Measurements from ENCODE around the gene HES2. TPM values are rescaled to one million over a fixed set of nuclear protein-coding genes. Genes with fewer than 3 reads are reported as not detected.
"Not testable (repeated sequence)": the region's sequence is repeated elsewhere in the genome, so short reads cannot be mapped to it uniquely, and the experiment has no call there.

The HES2 gene
- polyA plus RNA-seq, 3 donors = 0.17 to 0.89 (median 0.33) TPM

DNA sequence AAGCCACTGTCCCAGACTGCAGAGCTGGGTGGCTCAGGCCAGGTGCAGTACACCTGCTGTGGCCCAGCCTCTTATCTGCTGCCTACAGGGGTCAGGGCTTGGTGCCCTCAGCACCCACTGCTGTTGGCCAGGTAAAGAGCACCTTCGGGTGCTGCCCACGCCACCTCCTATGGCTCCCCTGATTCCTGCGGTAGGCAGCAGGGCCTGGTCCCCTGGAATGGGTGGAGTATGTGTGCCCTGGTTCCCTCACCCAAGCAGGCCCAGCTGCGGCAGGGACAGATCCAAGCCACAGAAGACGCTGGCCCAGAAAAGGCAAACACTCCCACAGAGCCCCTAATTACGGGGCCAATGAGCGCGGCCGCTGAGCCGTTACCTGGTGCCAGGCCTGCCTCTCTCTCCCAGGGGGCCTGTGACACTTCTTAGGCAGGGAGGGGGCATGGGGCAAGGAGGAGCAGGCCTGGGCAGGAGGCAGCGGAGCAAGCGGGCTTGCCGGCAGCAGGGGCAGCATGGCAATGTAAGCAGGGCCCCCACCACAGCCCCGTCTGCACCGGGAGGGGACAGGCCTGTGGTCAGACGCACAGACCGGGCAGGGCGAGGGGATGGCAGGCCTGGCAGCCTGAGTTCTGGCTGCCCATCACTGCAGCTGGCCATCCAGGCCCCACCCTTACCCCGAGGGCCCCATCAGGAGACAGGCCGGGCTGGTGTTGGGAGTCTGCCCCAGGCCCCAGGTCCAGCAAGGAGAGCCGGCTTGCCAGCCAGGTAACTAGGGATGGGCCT is 23.8 kb upstream of the HES2 start:
- no peak for DNase-seq (ENCODE audit: extremely low read depth in 1 of 11, low read depth in 9 of 11, low spot score in 4 of 11)

GRCh38 chr1:6441586-6441985 is 21.9 kb upstream of the HES2 start:
- DNase-seq (ENCODE audit: extremely low read depth in 1 of 11, low read depth in 9 of 11, low spot score in 4 of 11) = no peak

DNA sequence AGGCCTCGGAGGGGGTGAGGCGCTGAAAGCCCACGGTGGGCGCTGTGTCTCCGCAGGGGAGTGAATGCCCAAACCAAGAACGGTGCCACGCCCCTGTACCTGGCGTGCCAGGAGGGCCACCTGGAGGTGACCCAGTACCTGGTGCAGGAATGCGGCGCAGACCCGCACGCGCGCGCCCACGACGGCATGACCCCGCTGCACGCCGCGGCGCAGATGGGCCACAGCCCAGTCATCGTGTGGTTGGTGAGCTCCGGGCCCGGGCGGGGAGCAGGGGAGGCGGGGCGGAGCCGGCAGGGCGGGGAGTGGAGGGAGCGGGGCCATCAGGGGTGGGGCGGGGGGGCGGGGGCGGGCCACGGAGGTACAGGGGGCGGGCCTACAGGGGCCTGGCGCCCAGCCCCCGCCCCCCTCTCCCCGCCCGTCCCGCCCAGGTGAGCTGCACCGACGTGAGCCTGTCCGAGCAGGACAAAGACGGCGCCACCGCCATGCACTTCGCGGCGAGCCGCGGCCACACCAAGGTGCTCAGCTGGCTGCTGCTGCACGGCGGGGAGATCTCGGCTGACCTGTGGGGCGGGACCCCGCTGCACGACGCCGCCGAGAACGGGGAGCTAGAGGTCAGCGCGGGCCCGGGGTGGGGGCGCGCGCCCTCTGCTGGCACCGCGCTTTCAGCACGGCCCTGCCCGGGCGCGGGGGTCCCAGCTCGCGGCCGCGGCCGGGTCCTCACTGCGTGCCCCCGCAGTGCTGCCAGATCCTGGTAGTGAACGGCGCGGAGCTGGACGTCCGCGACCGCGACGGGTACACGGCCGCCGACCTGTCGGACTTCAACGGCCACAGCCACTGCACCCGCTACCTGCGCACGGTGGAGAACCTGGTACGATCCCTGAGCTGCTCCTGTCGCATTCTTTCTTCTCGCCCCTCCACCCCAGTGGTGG is 20.7 kb upstream of the HES2 start:
- no peak for DNase-seq (ENCODE audit: extremely low read depth in 1 of 11, low read depth in 9 of 11, low spot score in 4 of 11)

DNA sequence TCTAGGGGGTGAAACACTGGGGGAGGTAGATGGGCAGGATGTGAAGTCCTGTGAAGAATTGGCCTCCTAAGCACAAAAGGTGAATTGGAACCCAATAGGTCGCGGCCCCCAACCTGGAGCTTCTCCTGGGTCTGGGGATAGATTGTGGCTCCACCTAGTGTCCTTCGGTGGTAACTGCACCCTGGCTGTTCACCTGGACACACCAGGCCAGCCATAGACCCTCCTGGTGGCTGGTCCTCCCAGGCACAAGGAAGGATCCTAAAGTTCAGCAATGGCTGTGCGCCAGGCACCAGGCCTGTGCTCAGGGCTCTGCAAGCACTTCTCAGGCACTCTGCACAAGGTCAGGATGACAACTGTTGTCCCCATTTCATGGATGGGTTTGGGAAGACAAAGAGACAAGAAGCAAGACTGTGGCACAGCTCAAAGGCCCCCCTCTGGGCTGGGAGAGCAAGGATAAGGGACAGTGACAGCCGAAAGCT is 18.4 kb upstream of the HES2 start:
- DNase-seq (ENCODE audit: extremely low read depth in 1 of 11, low read depth in 9 of 11, low spot score in 4 of 11) = no peak

- not testable (repeated sequence) for DNase-seq (ENCODE audit: extremely low read depth in 1 of 11, low read depth in 9 of 11, low spot score in 4 of 11)
Measured at GRCh38 chr1:6437012-6437700, 17.4 kb upstream of the HES2 start.

DNA sequence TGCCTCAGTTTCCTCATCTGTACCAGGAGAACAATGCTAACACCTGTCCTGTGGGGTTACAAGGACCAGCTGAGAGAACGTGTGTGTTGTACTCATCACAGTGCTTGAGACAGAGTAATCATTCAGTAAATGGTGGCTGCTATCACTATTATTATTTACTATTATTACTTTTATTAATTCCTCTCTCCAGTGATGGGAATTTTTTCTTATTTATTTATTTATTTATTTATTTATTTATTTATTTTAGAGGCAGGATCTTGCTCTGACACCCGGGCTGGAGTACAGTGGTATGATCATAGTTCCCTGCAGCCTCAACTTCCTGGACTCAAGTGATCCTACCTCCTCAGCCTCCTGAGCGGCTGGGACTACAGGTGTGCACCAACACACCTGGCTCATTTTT is 16.6 kb upstream of the HES2 start:
- not testable (repeated sequence) for DNase-seq (ENCODE audit: extremely low read depth in 1 of 11, low read depth in 9 of 11, low spot score in 4 of 11)

- DNase-seq (ENCODE audit: extremely low read depth in 1 of 11, low read depth in 9 of 11, low spot score in 4 of 11) = no peak
Measured at GRCh38 chr1:6435547-6435946, 15.8 kb upstream of the HES2 start.

GRCh38 chr1:6435129-6435528 is 15.4 kb upstream of the HES2 start:
- no peak for DNase-seq (ENCODE audit: extremely low read depth in 1 of 11, low read depth in 9 of 11, low spot score in 4 of 11)

- DNase-seq (ENCODE audit: extremely low read depth in 1 of 11, low read depth in 9 of 11, low spot score in 4 of 11) = no peak
Measured at GRCh38 chr1:6434186-6434585, 14.5 kb upstream of the HES2 start.

GRCh38 chr1:6431645-6432579 is 12.2 kb upstream of the HES2 start:
- DNase-seq (ENCODE audit: extremely low read depth in 1 of 11, low read depth in 9 of 11, low spot score in 4 of 11) = not testable (repeated sequence)

DNA sequence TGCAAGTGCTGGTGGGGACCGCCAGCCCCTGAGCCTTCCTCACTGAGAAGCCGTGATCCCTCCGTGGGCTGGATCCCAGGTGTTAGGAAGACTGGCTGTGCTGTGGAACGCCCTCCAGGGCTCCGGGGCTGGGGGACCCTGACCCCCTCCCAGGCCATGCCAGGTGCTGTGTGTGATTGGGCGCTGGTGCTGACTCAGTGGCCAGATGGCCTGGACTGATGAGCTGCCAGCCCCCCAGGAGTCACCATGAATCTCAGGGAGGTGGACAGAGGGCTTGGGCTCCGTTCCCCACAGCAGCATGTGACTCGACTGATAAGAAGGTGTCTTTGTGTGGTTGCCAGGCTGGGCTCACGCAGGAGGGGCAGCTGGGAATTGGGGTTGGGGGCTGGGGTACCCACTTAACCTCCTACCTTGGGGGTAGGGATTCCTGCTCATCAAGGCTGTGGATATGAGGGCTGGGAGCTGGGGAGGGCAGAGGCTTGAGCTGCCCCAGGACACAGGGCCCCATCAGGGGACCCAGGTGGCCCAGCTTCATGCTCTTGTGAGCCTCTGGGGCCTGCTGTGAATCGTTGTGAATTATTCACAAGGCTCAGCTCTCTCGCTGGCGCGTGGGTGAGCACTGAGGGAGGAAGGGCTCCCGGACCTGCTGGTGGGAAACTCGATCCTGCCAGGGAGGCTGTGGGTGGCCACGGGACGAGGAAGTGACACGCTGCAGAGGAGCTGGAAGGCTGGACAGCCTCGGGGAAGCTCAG is 10.1 kb upstream of the HES2 start:
- not testable (repeated sequence) for DNase-seq (ENCODE audit: extremely low read depth in 1 of 11, low read depth in 9 of 11, low spot score in 4 of 11)

GRCh38 chr1:6428453-6428852 is 8.7 kb upstream of the HES2 start:
- not testable (repeated sequence) for DNase-seq (ENCODE audit: extremely low read depth in 1 of 11, low read depth in 9 of 11, low spot score in 4 of 11)

DNA sequence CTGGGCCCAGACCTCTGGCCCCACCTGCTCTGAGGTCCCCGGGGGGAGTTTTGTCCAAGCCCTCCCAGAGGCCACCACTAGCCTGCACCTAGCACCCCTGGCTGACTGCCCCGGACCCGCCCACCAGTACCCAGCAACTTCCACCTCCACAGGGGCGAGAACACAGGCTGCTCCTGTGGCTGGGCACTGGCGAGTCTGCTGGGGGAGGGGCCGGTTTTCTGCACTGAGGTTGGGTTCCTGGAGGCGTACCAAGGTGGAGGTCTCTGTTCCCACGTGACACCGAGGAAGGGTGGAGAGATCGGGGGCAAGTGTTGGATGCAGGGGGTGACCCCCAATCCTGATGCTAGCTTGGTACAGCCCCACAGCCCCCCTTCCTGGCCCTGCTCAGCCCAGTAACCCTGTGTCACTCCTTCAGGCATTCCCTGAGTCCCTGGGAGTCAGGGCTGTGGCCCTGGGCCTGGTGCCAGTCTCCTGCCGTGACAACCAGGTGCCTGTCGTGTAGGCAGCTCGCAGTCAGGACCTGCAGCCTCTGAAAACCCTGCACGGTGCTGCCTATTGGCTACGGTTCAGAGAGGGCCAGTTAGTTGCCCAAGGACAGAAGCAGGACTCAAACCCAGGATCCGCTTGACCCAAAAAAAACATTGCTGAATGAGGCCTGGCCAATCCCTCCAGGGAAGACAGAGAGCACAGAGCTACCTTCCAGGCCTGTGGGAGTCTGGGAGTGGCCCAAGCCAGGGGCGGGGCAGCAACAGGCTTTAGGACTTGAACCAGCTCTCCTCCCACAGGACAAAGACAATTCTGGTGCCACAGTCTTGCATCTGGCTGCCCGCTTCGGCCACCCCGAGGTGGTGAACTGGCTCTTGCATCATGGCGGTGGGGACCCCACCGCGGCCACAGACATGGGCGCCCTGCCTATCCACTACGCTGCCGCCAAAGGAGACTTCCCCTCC is 8.0 kb upstream of the HES2 start:
- no peak for DNase-seq (ENCODE audit: extremely low read depth in 1 of 11, low read depth in 9 of 11, low spot score in 4 of 11)

- no peak for DNase-seq (ENCODE audit: extremely low read depth in 1 of 11, low read depth in 9 of 11, low spot score in 4 of 11)
Measured at GRCh38 chr1:6426972-6427350, 7.2 kb upstream of the HES2 start.

DNA sequence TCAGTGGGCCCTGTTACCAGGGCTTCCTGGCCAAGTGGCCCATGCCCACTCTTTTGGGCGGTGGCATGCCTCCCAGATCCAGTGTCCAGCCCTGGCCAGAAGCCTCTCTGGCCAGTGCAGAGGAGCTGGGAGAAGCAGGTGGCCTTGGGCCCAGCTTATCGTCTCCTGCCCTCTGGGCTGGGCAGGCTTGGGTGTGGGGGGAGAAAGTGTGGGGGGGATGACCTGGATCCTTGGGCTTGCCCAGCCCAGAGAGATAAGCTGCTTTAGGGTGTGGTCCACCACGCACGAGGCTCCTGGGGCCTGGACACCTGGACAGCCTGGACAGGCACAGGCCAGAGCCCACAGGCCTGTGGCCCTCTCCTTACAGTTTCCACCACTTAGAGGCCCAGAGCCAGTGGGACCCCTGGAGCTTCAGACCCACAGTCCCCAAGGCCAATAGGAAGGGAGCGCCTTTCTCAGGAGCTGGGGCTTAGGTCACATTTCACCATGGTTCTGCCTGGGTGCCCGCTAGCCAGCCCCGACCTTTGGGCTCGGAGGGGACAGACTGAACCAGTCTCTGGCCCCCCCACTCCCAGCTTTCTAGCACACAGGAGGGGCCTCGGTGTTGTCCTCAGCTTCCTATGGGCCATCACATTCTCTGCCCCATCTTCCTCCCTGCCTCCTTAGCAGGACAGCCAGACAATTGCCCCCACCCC is 6.7 kb upstream of the HES2 start:
- no peak for DNase-seq (ENCODE audit: extremely low read depth in 1 of 11, low read depth in 9 of 11, low spot score in 4 of 11)

- no peak for DNase-seq (ENCODE audit: extremely low read depth in 1 of 11, low read depth in 9 of 11, low spot score in 4 of 11)
Measured at GRCh38 chr1:6425658-6426057, 5.9 kb upstream of the HES2 start.
